ENCODE results near the gene TGIF2.

The TGIF2 gene

GRCh38 chr20:36542516-36543183 lies 30.7 kb upstream of the TGIF2 start:
- Mint-ChIP-seq H3K27ac (no peak overlapping the region), H3K4me1 (ENCODE audit: low read depth) (peaks cover 20% of the 10 kb centered on the region), H3K36me3 (ENCODE audit: low read depth) (no peaks in the 10 kb centered on the region), H3K4me3 (no peak overlapping the region), H3K9me3 (no peaks in the 10 kb centered on the region), H3K27me3 (peaks cover 16% of the 10 kb centered on the region)
- intact Hi-C loops (cut with micrococcal nuclease): no loop called here

GRCh38 chr20:36543184-36544133 lies 29.9 kb upstream of the TGIF2 start:
- no peak overlapping the region for H3K27ac Mint-ChIP-seq
- intact Hi-C loops (cut with micrococcal nuclease): no loop called here
- no peaks in the 10 kb centered on the region for H3K36me3 Mint-ChIP-seq (ENCODE audit: low read depth)

GRCh38 chr20:36544134-36545018 lies 29.0 kb upstream of the TGIF2 start:
- no peaks in the 10 kb centered on the region for H3K9me3 Mint-ChIP-seq
- no peak overlapping the region for H3K27ac Mint-ChIP-seq
- H3K27me3 Mint-ChIP-seq: peaks cover 16% of the 10 kb centered on the region
- intact Hi-C loops (cut with micrococcal nuclease): no loop called here
- peaks cover 20% of the 10 kb centered on the region for H3K4me1 Mint-ChIP-seq (ENCODE audit: low read depth)
- H3K36me3 Mint-ChIP-seq (ENCODE audit: low read depth): no peaks in the 10 kb centered on the region
- no peak overlapping the region for H3K4me3 Mint-ChIP-seq

More at GRCh38 chr20:36543184-36544133, 29.9 kb upstream of the TGIF2 start:
- peaks cover 20% of the 10 kb centered on the region for H3K4me1 Mint-ChIP-seq (ENCODE audit: low read depth)
- no peak overlapping the region for H3K4me3 Mint-ChIP-seq
- no peaks in the 10 kb centered on the region for H3K9me3 Mint-ChIP-seq
- H3K27me3 Mint-ChIP-seq: peaks cover 16% of the 10 kb centered on the region

GRCh38 chr20:36546111-36546736 lies 27.2 kb upstream of the TGIF2 start:
- Mint-ChIP-seq H3K36me3 (ENCODE audit: low read depth) (no peaks in the 10 kb centered on the region), H3K27ac (no peak overlapping the region), H3K27me3 (peaks cover 6% of the 10 kb centered on the region), H3K4me1 (ENCODE audit: low read depth) (peaks cover 20% of the 10 kb centered on the region), H3K4me3 (no peak overlapping the region), H3K9me3 (no peaks in the 10 kb centered on the region)
- intact Hi-C loops (cut with micrococcal nuclease): no loop called here

GRCh38 chr20:36547186-36548005 lies 26.0 kb upstream of the TGIF2 start:
- H3K4me3 Mint-ChIP-seq: no peak overlapping the region
- H3K27me3 Mint-ChIP-seq: peaks cover 2% of the 10 kb centered on the region
- H3K27ac Mint-ChIP-seq: no peak overlapping the region
- peaks cover 8% of the 10 kb centered on the region for H3K4me1 Mint-ChIP-seq (ENCODE audit: low read depth)
- intact Hi-C loops (cut with micrococcal nuclease): no loop called here
- H3K9me3 Mint-ChIP-seq: no peaks in the 10 kb centered on the region
- H3K36me3 Mint-ChIP-seq (ENCODE audit: low read depth): no peaks in the 10 kb centered on the region

- intact Hi-C loops (cut with micrococcal nuclease): no loop called here
- H3K4me1 Mint-ChIP-seq (ENCODE audit: low read depth): peaks cover 3% of the 10 kb centered on the region
- H3K9me3 Mint-ChIP-seq: no peaks in the 10 kb centered on the region
- no peak overlapping the region for H3K4me3 Mint-ChIP-seq
- no peak overlapping the region for H3K27ac Mint-ChIP-seq
- no peaks in the 10 kb centered on the region for H3K27me3 Mint-ChIP-seq
- H3K36me3 Mint-ChIP-seq (ENCODE audit: low read depth): no peaks in the 10 kb centered on the region
Measured at GRCh38 chr20:36548006-36548315, 25.4 kb upstream of the TGIF2 start.

GRCh38 chr20:36548704-36549627 lies 24.4 kb upstream of the TGIF2 start:
- Mint-ChIP-seq H3K36me3 (ENCODE audit: low read depth) (no peaks in the 10 kb centered on the region), H3K9me3 (no peaks in the 10 kb centered on the region), H3K4me3 (no peak overlapping the region), H3K27ac (no peak overlapping the region), H3K27me3 (no peaks in the 10 kb centered on the region), H3K4me1 (ENCODE audit: low read depth) (no peaks in the 10 kb centered on the region)
- intact Hi-C loops (cut with micrococcal nuclease): no loop called here

- intact Hi-C loops (cut with micrococcal nuclease): no loop called here
- H3K27ac Mint-ChIP-seq: no peak overlapping the region
- H3K27me3 Mint-ChIP-seq: no peaks in the 10 kb centered on the region
- no peaks in the 10 kb centered on the region for H3K9me3 Mint-ChIP-seq
- H3K36me3 Mint-ChIP-seq (ENCODE audit: low read depth): no peaks in the 10 kb centered on the region
- no peaks in the 10 kb centered on the region for H3K4me1 Mint-ChIP-seq (ENCODE audit: low read depth)
- no peak overlapping the region for H3K4me3 Mint-ChIP-seq
Measured at GRCh38 chr20:36549628-36549941, 23.8 kb upstream of the TGIF2 start.

GRCh38 chr20:36549942-36550789 lies 23.2 kb upstream of the TGIF2 start:
- Mint-ChIP-seq H3K9me3 (no peaks in the 10 kb centered on the region), H3K4me1 (ENCODE audit: low read depth) (no peaks in the 10 kb centered on the region)
- intact Hi-C loops (cut with micrococcal nuclease): no loop called here

GRCh38 chr20:36550790-36551299 lies 22.6 kb upstream of the TGIF2 start:
- Mint-ChIP-seq H3K4me1 (ENCODE audit: low read depth) (no peaks in the 10 kb centered on the region), H3K27ac (no peak overlapping the region)
- intact Hi-C loops (cut with micrococcal nuclease): no loop called here

More at GRCh38 chr20:36549942-36550789, 23.2 kb upstream of the TGIF2 start:
- Mint-ChIP-seq H3K27me3 (no peaks in the 10 kb centered on the region), H3K27ac (no peak overlapping the region), H3K36me3 (ENCODE audit: low read depth) (no peaks in the 10 kb centered on the region), H3K4me3 (no peak overlapping the region)

GRCh38 chr20:36555248-36555647 lies 18.1 kb upstream of the TGIF2 start:
- no peaks in the 10 kb centered on the region for H3K9me3 Mint-ChIP-seq
- intact Hi-C loops (cut with micrococcal nuclease): no loop called here
- H3K4me1 Mint-ChIP-seq (ENCODE audit: low read depth): peaks cover 5% of the 10 kb centered on the region
- H3K4me3 Mint-ChIP-seq: no peak overlapping the region
- no peaks in the 10 kb centered on the region for H3K36me3 Mint-ChIP-seq (ENCODE audit: low read depth)
- no peak overlapping the region for H3K27ac Mint-ChIP-seq
- no peaks in the 10 kb centered on the region for H3K27me3 Mint-ChIP-seq

More at GRCh38 chr20:36550790-36551299, 22.6 kb upstream of the TGIF2 start:
- H3K36me3 Mint-ChIP-seq (ENCODE audit: low read depth): no peaks in the 10 kb centered on the region
- H3K27me3 Mint-ChIP-seq: no peaks in the 10 kb centered on the region
- no peak overlapping the region for H3K4me3 Mint-ChIP-seq
- H3K9me3 Mint-ChIP-seq: no peaks in the 10 kb centered on the region

Measured in dendritic cell treated with granulocyte-macrophage colony-stimulating factor and Interleukin-4, amounts not matched to agents 40 ng/mL and 50 ng/mL, for 4 days (primary cell).